ENCODE measurements around the gene GALNT1. TPM values are rescaled to one million over a fixed set of nuclear protein-coding genes. Genes with fewer than 3 reads are reported as not detected.

GALNT1 gene
- polyA plus RNA-seq, 1 donor (not counting 4 experiments of a cell fraction or from before 2014, with no cell fraction given) = 69.4 TPM

DNA sequence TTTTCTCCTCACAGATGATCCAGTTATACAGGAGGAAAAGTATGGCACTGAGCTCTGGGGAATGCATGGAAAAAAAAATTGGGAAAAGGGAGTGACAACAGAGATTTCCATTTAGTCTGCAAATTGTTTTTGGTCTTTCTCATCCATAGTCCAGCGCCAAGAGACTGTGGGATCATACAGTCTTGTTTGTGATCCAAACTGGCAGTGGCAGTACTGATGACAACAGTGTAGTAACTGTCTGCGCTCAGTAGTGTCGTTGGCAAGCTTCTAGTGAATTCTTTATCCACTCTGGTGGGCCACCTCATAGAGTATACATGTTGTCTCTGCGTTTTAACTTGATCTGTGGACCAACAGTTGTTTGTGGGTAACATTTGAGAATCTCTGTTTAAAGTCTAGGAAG, 37.9 kb downstream of the GALNT1 start:
- Histone ChIP-seq H3K4me3 (ENCODE audit: control insufficient read depth in 2 of 3, extremely low read depth in 1 of 3, insufficient read depth in 2 of 3, low read depth in 1 of 3, low read length in 3 of 3) (no peak overlapping the region), H4K20me1 (ENCODE audit: control insufficient read depth, extremely low read depth, insufficient read depth, low read length) (no peaks in the 10 kb centered on the region), H2AFZ (ENCODE audit: control insufficient read depth, low read length) (no peak overlapping the region), H3K9me3 (ENCODE audit: control insufficient read depth, low read depth, low read length) (no peaks in the 10 kb centered on the region), H3K4me1 (ENCODE audit: control insufficient read depth, extremely low read depth, insufficient read depth, low read length) (peaks cover 13% of the 10 kb centered on the region), H3K27ac (ENCODE audit: control insufficient read depth, insufficient read depth, low read length) (no peak overlapping the region), H3K27me3 (ENCODE audit: control insufficient read depth, extremely low read depth, insufficient read depth, low read length) (no peaks in the 10 kb centered on the region), H3K9ac (ENCODE audit: control insufficient read depth, extremely low read depth, insufficient read depth, low read length) (no peak overlapping the region), H3K4me2 (ENCODE audit: control insufficient read depth, extremely low read depth, insufficient read depth, low read depth, low read length) (no peak overlapping the region), H3K9me1 (ENCODE audit: control insufficient read depth, extremely low read depth, insufficient read depth, low read length) (no peaks in the 10 kb centered on the region), H3K79me2 (ENCODE audit: control insufficient read depth, insufficient read depth, low read length) (peaks cover 25% of the 10 kb centered on the region), H3K36me3 (ENCODE audit: control insufficient read depth in 2 of 2, extremely low read depth in 1 of 2, insufficient read depth in 2 of 2, low read length in 2 of 2) (no peaks in the 10 kb centered on the region)
- DNase-seq (ENCODE audit: low read depth, low spot score) = no peak
- FAIRE-seq = no peak
- TF ChIP-seq, protein P1, sequence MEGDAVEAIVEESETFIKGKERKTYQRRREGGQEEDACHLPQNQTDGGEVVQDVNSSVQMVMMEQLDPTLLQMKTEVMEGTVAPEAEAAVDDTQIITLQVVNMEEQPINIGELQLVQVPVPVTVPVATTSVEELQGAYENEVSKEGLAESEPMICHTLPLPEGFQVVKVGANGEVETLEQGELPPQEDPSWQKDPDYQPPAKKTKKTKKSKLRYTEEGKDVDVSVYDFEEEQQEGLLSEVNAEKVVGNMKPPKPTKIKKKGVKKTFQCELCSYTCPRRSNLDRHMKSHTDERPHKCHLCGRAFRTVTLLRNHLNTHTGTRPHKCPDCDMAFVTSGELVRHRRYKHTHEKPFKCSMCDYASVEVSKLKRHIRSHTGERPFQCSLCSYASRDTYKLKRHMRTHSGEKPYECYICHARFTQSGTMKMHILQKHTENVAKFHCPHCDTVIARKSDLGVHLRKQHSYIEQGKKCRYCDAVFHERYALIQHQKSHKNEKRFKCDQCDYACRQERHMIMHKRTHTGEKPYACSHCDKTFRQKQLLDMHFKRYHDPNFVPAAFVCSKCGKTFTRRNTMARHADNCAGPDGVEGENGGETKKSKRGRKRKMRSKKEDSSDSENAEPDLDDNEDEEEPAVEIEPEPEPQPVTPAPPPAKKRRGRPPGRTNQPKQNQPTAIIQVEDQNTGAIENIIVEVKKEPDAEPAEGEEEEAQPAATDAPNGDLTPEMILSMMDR (optimal IDR thresholded peaks at IDR 0.05 in 1 of 3, IDR thresholded peaks at IDR 0.05 in 1 of 3, conservative IDR thresholded peaks at IDR 0.05 in 1 of 3; ENCODE audit: extremely low read depth in 1 of 3, insufficient read depth in 2 of 3, low read length in 3 of 3) = no peak
- TF ChIP-seq EZH2 (IDR thresholded peaks at IDR 0.05; ENCODE audit: low read length) = no peak
- dilution Hi-C loops (cut with MboI; ENCODE audit: extremely low pct_ligation_motif_present, low sequenced_read_pairs) = no loop called here

- DNase-seq (ENCODE audit: low read depth, low spot score) (no peak), FAIRE-seq (no peak)
- no peaks in the 10 kb centered on the region for H3K9me1 ChIP-seq (ENCODE audit: control insufficient read depth, extremely low read depth, insufficient read depth, low read length)
- peaks cover 25% of the 10 kb centered on the region for H3K79me2 ChIP-seq (ENCODE audit: control insufficient read depth, insufficient read depth, low read length)
- no peaks in the 10 kb centered on the region for H4K20me1 ChIP-seq (ENCODE audit: control insufficient read depth, extremely low read depth, insufficient read depth, low read length)
- no peak overlapping the region for H3K9ac ChIP-seq (ENCODE audit: control insufficient read depth, extremely low read depth, insufficient read depth, low read length)
- H3K4me3 ChIP-seq (ENCODE audit: control insufficient read depth in 2 of 3, extremely low read depth in 1 of 3, insufficient read depth in 2 of 3, low read depth in 1 of 3, low read length in 3 of 3) = no peak overlapping the region
- no peaks in the 10 kb centered on the region for H3K36me3 ChIP-seq (ENCODE audit: control insufficient read depth in 2 of 2, extremely low read depth in 1 of 2, insufficient read depth in 2 of 2, low read length in 2 of 2)
- H3K9me3 ChIP-seq (ENCODE audit: control insufficient read depth, low read depth, low read length) = no peaks in the 10 kb centered on the region
- no peak overlapping the region for H2AFZ ChIP-seq (ENCODE audit: control insufficient read depth, low read length)
- no peak overlapping the region for H3K4me2 ChIP-seq (ENCODE audit: control insufficient read depth, extremely low read depth, insufficient read depth, low read depth, low read length)
- TF ChIP-seq, protein P1 (optimal IDR thresholded peaks at IDR 0.05 in 1 of 3, IDR thresholded peaks at IDR 0.05 in 1 of 3, conservative IDR thresholded peaks at IDR 0.05 in 1 of 3; ENCODE audit: extremely low read depth in 1 of 3, insufficient read depth in 2 of 3, low read length in 3 of 3) = no peak
- TF ChIP-seq EZH2 (IDR thresholded peaks at IDR 0.05; ENCODE audit: low read length) = no peak
- no peaks in the 10 kb centered on the region for H3K27me3 ChIP-seq (ENCODE audit: control insufficient read depth, extremely low read depth, insufficient read depth, low read length)
- peaks cover 13% of the 10 kb centered on the region for H3K4me1 ChIP-seq (ENCODE audit: control insufficient read depth, extremely low read depth, insufficient read depth, low read length)
- dilution Hi-C loops (cut with MboI; ENCODE audit: extremely low pct_ligation_motif_present, low sequenced_read_pairs) = no loop called here
- no peak overlapping the region for H3K27ac ChIP-seq (ENCODE audit: control insufficient read depth, insufficient read depth, low read length)
Measured at GRCh38 chr18:35619941-35620340, 38.4 kb downstream of the GALNT1 start.

Measured in keratinocyte (primary cell).